Transverse colon (tissue), 4 donors: ENCODE data around the gene NEU1. TPM values are rescaled to one million over a fixed set of nuclear protein-coding genes. Genes with fewer than 3 reads are reported as not detected.

Experiments
- DNase-seq: peaks from one replicate; pipeline ENCODE4 v3.0.0-alpha.2; 2019
- H3K27ac ChIP-seq, 4 donors: fragments of 200-600 bp; sonication (generic); 2 replicates each; pipeline ENCODE4 v1.5.1; 2016 to 2018; ENCODE audit warnings: inconsistent platforms in 4 of 4
- H3K27me3 ChIP-seq: fragments of 200-600 bp; sonication (generic); 2 replicates; pipeline ENCODE4 v1.5.1; 2017; ENCODE audit warnings: inconsistent platforms
- H3K36me3 ChIP-seq, 4 donors: fragments of 200-600 bp; sonication (generic); 2 replicates each; pipeline ENCODE4 v1.5.1; 2017 to 2019; ENCODE audit warnings: inconsistent platforms in 4 of 4
- H3K4me1 ChIP-seq, 4 donors: fragments of 200-600 bp; sonication (generic); 2 replicates each; pipeline ENCODE4 v1.5.1; 2017 to 2020; ENCODE audit warnings: inconsistent platforms in 4 of 4
- H3K4me3 ChIP-seq, 4 donors: fragments of 200-600 bp; sonication (generic); 1 replicate in 1 of 4; 2 replicates in 3 of 4; pipeline versions ENCODE4 v1.5.1 to v1.6.1; 2017 to 2019; ENCODE audit warnings: inconsistent platforms in 4 of 4
- H3K9me3 ChIP-seq, 2 donors: fragments of 200-600 bp; sonication (generic); 2 replicates each; pipeline ENCODE4 v1.5.1; 2017 to 2019; ENCODE audit warnings: inconsistent platforms in 2 of 2
- CTCF ChIP-seq, 5 experiments: fragments of 200-600 bp in 3 of 5; fragments of 450-650 bp in 2 of 5; sonication (generic) in 3 of 5; IDR thresholded peaks; 1 replicate in 2 of 5; 2 replicates in 3 of 5; pipeline ENCODE4 v1.5.1; 2016 to 2017; ENCODE audit warnings: antibody characterized with exemption in 5 of 5, inconsistent platforms in 3 of 5, mild to moderate bottlenecking in 2 of 5, moderate library complexity in 1 of 5
- EP300 ChIP-seq: sonication (generic); formaldehyde crosslinking; IDR thresholded peaks from one replicate; pipeline ENCODE4 v1.6.1; 2017; ENCODE audit warnings: antibody characterized with exemption, low read depth
- POLR2A ChIP-seq: fragments of 450-650 bp; IDR thresholded peaks from one replicate; pipeline ENCODE4 v1.6.1; 2016; ENCODE audit warnings: antibody characterized with exemption, mild to moderate bottlenecking, moderate library complexity
- POLR2AphosphoS5 ChIP-seq, 3 donors: sonication (generic); formaldehyde crosslinking; IDR thresholded peaks; one replicate each; pipeline ENCODE4 v1.6.1; 2016; ENCODE audit warnings: antibody characterized with exemption in 3 of 3
- WGBS, 2 donors: methylation state at CpG; one replicate each; pipeline ENCODE4 v1.1.5; 2018; ENCODE audit warnings: low coverage in 1 of 2; 5-methylcytosine and 5-hydroxymethylcytosine counted together
- in situ Hi-C, 4 donors: fragments of 200-750 bp; cut with MboI; loops; one replicate each; pipeline versions ENCODE4 v1.15.0 to v1.15.1; 2017; ENCODE audit warnings: low sequenced_read_pairs in 3 of 4, low pct_ligation_motif_present in 1 of 4, low pct_unique_long_range_greater_than_20kb in 1 of 4
- intact Hi-C: fragments of 100-400 bp; cut with DNase I; formaldehyde crosslinking; loops from one replicate; pipeline ENCODE4 v1.15.1; 2023; ENCODE audit warnings: low total_unique reads
- total RNA-seq, 4 donors: library from RNA; depleted of rRNA; stranded (reverse); fragments of >200 nt; gene quantifications; one replicate each; pipeline ENCODE4 v1.1.0, GENCODE V29; 2016

The NEU1 gene
- total RNA-seq, 4 donors from 2014 or later: 21.1 to 88.7 (median 65.4) TPM

GRCh38 chr6:31897612-31898382, 35.2 kb upstream of the NEU1 start, which contains the start of gene EHMT2:
Gene EHMT2, minus strand, starts transcription at chr6:31897698. Its CDS starts 21 bp downstream, at chr6:31897677.
- Histone ChIP-seq H3K27ac (peak within 1 kb of the TSS; percentile 90 to 94 (median 92)), H3K36me3 (no peaks in the 10 kb centered on the region), H3K4me1 (peaks cover 14 to 42% (median 29%) of the 10 kb centered on the region in 4 donors), H3K27me3 (no peaks in the 10 kb centered on the region), H3K4me3 (peak within 1 kb of the TSS; percentile 93 to 99 (median 98)), H3K9me3 (no peaks in the 10 kb centered on the region)
- TF ChIP-seq POLR2A (peak; percentile 51), CTCF (IDR thresholded peaks at IDR 0.05) (no peak), EP300 (no peak), POLR2AphosphoS5 (IDR thresholded peaks at IDR 0.05) (peak; percentile 81 to 85 (median 82))
- intact Hi-C loops: no loop called here
- WGBS, 2 donors: 1% methylated on average over 25 of the region's 49 CpGs; no CpG with 5 or more reads in 1 of the 2 donors
- peak; percentile 89 for DNase-seq
- in situ Hi-C loops: no loop called here

GRCh38 chr6:31896856-31897611, 34.4 kb upstream of the NEU1 start:
- Histone ChIP-seq H3K4me3 (peak overlapping the region; percentile 93 to 99 (median 98)), H3K9me3 (no peaks in the 10 kb centered on the region), H3K4me1 (peaks cover 14 to 37% (median 25%) of the 10 kb centered on the region in 4 donors), H3K27me3 (no peaks in the 10 kb centered on the region), H3K36me3 (no peaks in the 10 kb centered on the region), H3K27ac (peak overlapping the region; percentile 90 to 94 (median 92))
- 1% methylated on average over 6 of the region's 62 CpGs; no CpG with 5 or more reads in 1 of the 2 donors for WGBS, 2 donors
- in situ Hi-C loops (no loop called here), intact Hi-C loops (no loop called here)
- TF ChIP-seq CTCF (IDR thresholded peaks at IDR 0.05) (no peak), POLR2A (no peak), POLR2AphosphoS5 (IDR thresholded peaks at IDR 0.05) (no peak), EP300 (no peak)
- no peak for DNase-seq

- peak overlapping the region; percentile 90 to 94 (median 92) for H3K27ac ChIP-seq
- H3K36me3 ChIP-seq: no peaks in the 10 kb centered on the region
- TF ChIP-seq POLR2A (no peak), POLR2AphosphoS5 (IDR thresholded peaks at IDR 0.05) (no peak), EP300 (no peak), CTCF (IDR thresholded peaks at IDR 0.05) (no peak)
- H3K4me1 ChIP-seq: peaks cover 14 to 37% (median 25%) of the 10 kb centered on the region in 4 donors
- H3K9me3 ChIP-seq: no peaks in the 10 kb centered on the region
- H3K4me3 ChIP-seq: peak overlapping the region; percentile 93 to 99 (median 98)
- DNase-seq: no peak
- no peaks in the 10 kb centered on the region for H3K27me3 ChIP-seq
- in situ Hi-C loops (no loop called here), intact Hi-C loops (no loop called here)
- WGBS, 2 donors: 47% methylated on average over 4 of the region's 4 CpGs; no CpG with 5 or more reads in 1 of the 2 donors
These were observed 33.9 kb upstream of the NEU1 start for GRCh38 chr6:31896493-31896855.

- Histone ChIP-seq H3K4me3 (no peak overlapping the region), H3K4me1 (peaks cover 6 to 11% (median 10%) of the 10 kb centered on the region in 4 donors), H3K27me3 (no peaks in the 10 kb centered on the region), H3K36me3 (peaks cover 0 to 8% (median under 1%) of the 10 kb centered on the region in 4 donors), H3K9me3 (no peaks in the 10 kb centered on the region), H3K27ac (no peak overlapping the region)
- DNase-seq: no peak
- in situ Hi-C loops: no loop called here
- TF ChIP-seq EP300 (no peak), POLR2AphosphoS5 (IDR thresholded peaks at IDR 0.05) (no peak), CTCF (IDR thresholded peaks at IDR 0.05) (no peak), POLR2A (no peak)
- 60 to 78% methylated on average over 1 to 6 of the region's 6 CpGs for WGBS, 2 donors
- intact Hi-C loops: no loop called here
These were observed 30.2 kb upstream of the NEU1 start for GRCh38 chr6:31892821-31893220.
